ENCODE data around the gene TC2N. TPM values are rescaled to one million over a fixed set of nuclear protein-coding genes. Genes with fewer than 3 reads are reported as not detected.
A peak's percentile ranks its signal among the peaks of the same experiment; 100 is the strongest.

Gene TC2N
- total RNA-seq, 1 donor from 2014 or later: 50.3 TPM

- Histone ChIP-seq H3K27me3 (no peaks in the 10 kb centered on the region), H3K4me3 (peak overlapping the region; percentile 60 to 66), H3K36me3 (no peaks in the 10 kb centered on the region), H3K9me3 (no peaks in the 10 kb centered on the region), H3K4me1 (peaks cover 13% of the 10 kb centered on the region), H3K27ac (peak overlapping the region; percentile 78)
- TF ChIP-seq POLR2A (IDR thresholded peaks at IDR 0.05) (peak in 1 of 2 donors; percentile 6), POLR2AphosphoS5 (IDR thresholded peaks at IDR 0.05; ENCODE audit: insufficient read depth in 1 of 2, low read depth in 1 of 2) (peak in 1 of 2 donors; percentile 55), CTCF (IDR thresholded peaks at IDR 0.05) (no peak)
- intact Hi-C loops (cut with DNase I): no loop called here
- DNase-seq (ENCODE audit: extremely low spot score in 2 of 2): no peak
Measured at GRCh38 chr14:91835920-91836843, 31.2 kb downstream of the TC2N start.

- H3K4me1 ChIP-seq: peaks cover 21% of the 10 kb centered on the region
- no peak for DNase-seq (ENCODE audit: extremely low spot score in 2 of 2)
- intact Hi-C loops (cut with DNase I): no loop called here
Measured at GRCh38 chr14:91835197-91835919, 32.0 kb downstream of the TC2N start.

GRCh38 chr14:91834571-91834970 lies 32.8 kb downstream of the TC2N start:
- Histone ChIP-seq H3K27ac (no peak overlapping the region), H3K4me3 (no peak overlapping the region), H3K9me3 (no peaks in the 10 kb centered on the region), H3K27me3 (no peaks in the 10 kb centered on the region), H3K4me1 (peaks cover 29% of the 10 kb centered on the region), H3K36me3 (no peaks in the 10 kb centered on the region)
- intact Hi-C loops (cut with DNase I): no loop called here
- no peak for TF ChIP-seq POLR2A (IDR thresholded peaks at IDR 0.05)
- TF ChIP-seq POLR2AphosphoS5 (IDR thresholded peaks at IDR 0.05; ENCODE audit: insufficient read depth in 1 of 2, low read depth in 1 of 2): no peak
- TF ChIP-seq CTCF (IDR thresholded peaks at IDR 0.05): no peak
- no peak for DNase-seq (ENCODE audit: extremely low spot score in 2 of 2)

More at GRCh38 chr14:91835197-91835919, 32.0 kb downstream of the TC2N start:
- H3K9me3 ChIP-seq: no peaks in the 10 kb centered on the region
- H3K4me3 ChIP-seq: peak overlapping the region; percentile 60 to 66
- TF ChIP-seq POLR2A (IDR thresholded peaks at IDR 0.05): no peak
- no peak for TF ChIP-seq POLR2AphosphoS5 (IDR thresholded peaks at IDR 0.05; ENCODE audit: insufficient read depth in 1 of 2, low read depth in 1 of 2)
- no peak for TF ChIP-seq CTCF (IDR thresholded peaks at IDR 0.05)
- peak overlapping the region; percentile 78 for H3K27ac ChIP-seq
- H3K36me3 ChIP-seq: no peaks in the 10 kb centered on the region
- no peaks in the 10 kb centered on the region for H3K27me3 ChIP-seq

GRCh38 chr14:91831337-91831736 lies 36.0 kb downstream of the TC2N start:
- Histone ChIP-seq H3K4me3 (no peak overlapping the region), H3K4me1 (peaks cover 22% of the 10 kb centered on the region), H3K9me3 (no peaks in the 10 kb centered on the region), H3K27ac (no peak overlapping the region), H3K27me3 (no peaks in the 10 kb centered on the region), H3K36me3 (no peaks in the 10 kb centered on the region)
- intact Hi-C loops (cut with DNase I): no loop called here
- no peak for TF ChIP-seq CTCF (IDR thresholded peaks at IDR 0.05)
- TF ChIP-seq POLR2A (IDR thresholded peaks at IDR 0.05): no peak
- no peak for TF ChIP-seq POLR2AphosphoS5 (IDR thresholded peaks at IDR 0.05; ENCODE audit: insufficient read depth in 1 of 2, low read depth in 1 of 2)
- no peak for DNase-seq (ENCODE audit: extremely low spot score in 2 of 2)
